ENCODE measurements around the gene RECQL5. TPM values are rescaled to one million over a fixed set of nuclear protein-coding genes. Genes with fewer than 3 reads are reported as not detected.

RECQL5 gene
- total RNA-seq, 4 donors from 2014 or later: 35.3 to 129 (median 63.6) TPM

GRCh38 chr17:75668489-75668888, 1.5 kb upstream of the RECQL5 start:
- H3K27me3 ChIP-seq: no peaks in the 10 kb centered on the region
- peaks cover 23% of the 10 kb centered on the region for H3K4me1 ChIP-seq
- H3K9me3 ChIP-seq: no peaks in the 10 kb centered on the region
- TF ChIP-seq EP300 (IDR thresholded peaks at IDR 0.05): no peak
- WGBS: 60% methylated on average over 4 of the region's 4 CpGs
- H3K36me3 ChIP-seq: peaks cover 47% of the 10 kb centered on the region
- no peak for DNase-seq (ENCODE audit: low spot score in 2 of 2)
- H3K27ac ChIP-seq: no peak overlapping the region
- H3K4me3 ChIP-seq: peak overlapping the region; percentile 88

- H3K9me3 ChIP-seq: no peaks in the 10 kb centered on the region
- no peak for DNase-seq (ENCODE audit: low spot score in 2 of 2)
- peak overlapping the region; percentile 88 for H3K4me3 ChIP-seq
- TF ChIP-seq EP300 (IDR thresholded peaks at IDR 0.05) (no peak), POLR2AphosphoS5 (IDR thresholded peaks at IDR 0.05) (no peak), CTCF (IDR thresholded peaks at IDR 0.05) (no peak), POLR2A (IDR thresholded peaks at IDR 0.05) (no peak)
- peaks cover 23% of the 10 kb centered on the region for H3K4me1 ChIP-seq
- 14% methylated on average over 4 of the region's 4 CpGs for WGBS
- H3K36me3 ChIP-seq: peaks cover 43% of the 10 kb centered on the region
- H3K27ac ChIP-seq: peak overlapping the region; percentile 93
- no peaks in the 10 kb centered on the region for H3K27me3 ChIP-seq
These were observed 871 bp upstream of the RECQL5 start for GRCh38 chr17:75667825-75668224.

GRCh38 chr17:75665981-75666380, 973 bp downstream of the RECQL5 start:
- Histone ChIP-seq H3K27ac (no peak overlapping the region), H3K4me1 (peaks cover 23% of the 10 kb centered on the region), H3K27me3 (no peaks in the 10 kb centered on the region), H3K9me3 (no peaks in the 10 kb centered on the region), H3K36me3 (peaks cover 43% of the 10 kb centered on the region), H3K4me3 (peak overlapping the region; percentile 88)
- no peak for TF ChIP-seq CTCF (IDR thresholded peaks at IDR 0.05)
- TF ChIP-seq POLR2A (IDR thresholded peaks at IDR 0.05): no peak
- TF ChIP-seq EP300 (IDR thresholded peaks at IDR 0.05): no peak
- no peak for TF ChIP-seq POLR2AphosphoS5 (IDR thresholded peaks at IDR 0.05)
- 81% methylated on average over 10 of the region's 10 CpGs for WGBS
- no peak for DNase-seq (ENCODE audit: low spot score in 2 of 2)

- no peak for DNase-seq (ENCODE audit: low spot score in 2 of 2)
- Histone ChIP-seq H3K27me3 (no peaks in the 10 kb centered on the region), H3K9me3 (no peaks in the 10 kb centered on the region), H3K4me3 (no peak overlapping the region), H3K36me3 (peaks cover 41% of the 10 kb centered on the region), H3K27ac (no peak overlapping the region), H3K4me1 (peaks cover 23% of the 10 kb centered on the region)
- WGBS: 86% methylated on average over 3 of the region's 3 CpGs
- no peak for TF ChIP-seq CTCF (IDR thresholded peaks at IDR 0.05)
- no peak for TF ChIP-seq POLR2A (IDR thresholded peaks at IDR 0.05)
- TF ChIP-seq EP300 (IDR thresholded peaks at IDR 0.05): no peak
- no peak for TF ChIP-seq POLR2AphosphoS5 (IDR thresholded peaks at IDR 0.05)
These were observed 2.8 kb downstream of the RECQL5 start for GRCh38 chr17:75664099-75664549.

GRCh38 chr17:75662511-75662910, 4.4 kb downstream of the RECQL5 start:
- TF ChIP-seq CTCF (IDR thresholded peaks at IDR 0.05) (no peak), EP300 (IDR thresholded peaks at IDR 0.05) (no peak), POLR2A (IDR thresholded peaks at IDR 0.05) (no peak), POLR2AphosphoS5 (IDR thresholded peaks at IDR 0.05) (no peak)
- H3K36me3 ChIP-seq: peaks cover 51% of the 10 kb centered on the region
- 96% methylated on average over 9 of the region's 9 CpGs for WGBS

GRCh38 chr17:75661531-75661930, 5.4 kb downstream of the RECQL5 start:
- H3K36me3 ChIP-seq: peaks cover 51% of the 10 kb centered on the region
- H3K4me1 ChIP-seq: peaks cover 10% of the 10 kb centered on the region
- H3K9me3 ChIP-seq: no peaks in the 10 kb centered on the region
- no peaks in the 10 kb centered on the region for H3K27me3 ChIP-seq
- 79% methylated on average over 4 of the region's 4 CpGs for WGBS
- no peak overlapping the region for H3K27ac ChIP-seq
- H3K4me3 ChIP-seq: no peak overlapping the region
- no peak for TF ChIP-seq CTCF (IDR thresholded peaks at IDR 0.05)
- TF ChIP-seq POLR2AphosphoS5 (IDR thresholded peaks at IDR 0.05): no peak
- TF ChIP-seq POLR2A (IDR thresholded peaks at IDR 0.05): no peak
- TF ChIP-seq EP300 (IDR thresholded peaks at IDR 0.05): no peak
- DNase-seq (ENCODE audit: low spot score in 2 of 2): no peak

More at GRCh38 chr17:75662511-75662910, 4.4 kb downstream of the RECQL5 start:
- no peak overlapping the region for H3K4me3 ChIP-seq
- peaks cover 12% of the 10 kb centered on the region for H3K4me1 ChIP-seq
- no peaks in the 10 kb centered on the region for H3K27me3 ChIP-seq
- no peak overlapping the region for H3K27ac ChIP-seq
- no peak for DNase-seq (ENCODE audit: low spot score in 2 of 2)
- no peaks in the 10 kb centered on the region for H3K9me3 ChIP-seq
